Measurements from ENCODE around the gene FAM83C. TPM values are rescaled to one million over a fixed set of nuclear protein-coding genes. Genes with fewer than 3 reads are reported as not detected.

The FAM83C gene
- total and polyA plus RNA-seq, 7 donors: under 0.01 to 0.03 TPM; not detected in 5

DNA sequence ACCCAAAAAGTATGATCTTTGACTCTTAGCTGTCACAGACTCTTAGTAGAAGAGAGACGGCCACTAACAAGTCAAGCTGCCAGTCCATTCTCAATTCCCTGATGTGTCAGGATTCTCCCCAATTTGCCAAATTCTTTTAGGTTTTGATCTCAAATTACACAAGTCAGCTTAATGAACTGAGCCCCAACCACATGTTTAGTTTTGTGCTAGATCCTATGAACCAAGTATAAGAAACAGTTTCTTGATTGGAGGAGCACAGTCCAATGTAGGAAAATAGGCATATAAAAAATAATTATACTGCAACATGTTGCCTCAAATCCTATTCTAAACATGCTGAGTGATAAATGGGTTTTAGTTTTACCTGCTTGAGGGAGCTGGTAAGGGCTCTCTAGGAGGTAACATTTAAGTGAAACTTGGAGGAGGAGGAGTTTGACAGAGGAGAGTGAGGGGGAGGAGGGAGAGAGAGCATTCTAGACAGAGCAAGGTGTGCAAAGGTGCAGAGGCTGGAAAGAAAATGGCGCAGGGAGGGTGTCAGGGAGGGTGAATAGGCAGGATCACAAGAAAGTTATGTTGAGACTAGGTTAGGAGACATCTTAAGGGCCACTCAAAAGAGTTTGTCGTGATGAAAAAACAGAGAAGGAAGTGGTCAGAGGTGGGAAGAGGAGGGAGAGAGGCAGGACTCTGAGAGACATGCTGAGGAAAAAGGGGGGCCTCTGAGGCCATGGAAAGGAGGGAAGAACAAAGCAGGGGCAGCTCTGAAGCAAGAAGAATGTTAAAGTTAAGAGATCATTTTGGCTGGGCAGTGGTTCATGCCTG lies 22.8 kb upstream of the FAM83C start:
- peaks cover 0 to 52% (median 48%) of the 10 kb centered on the region in 4 donors for H3K4me1 ChIP-seq

DNA sequence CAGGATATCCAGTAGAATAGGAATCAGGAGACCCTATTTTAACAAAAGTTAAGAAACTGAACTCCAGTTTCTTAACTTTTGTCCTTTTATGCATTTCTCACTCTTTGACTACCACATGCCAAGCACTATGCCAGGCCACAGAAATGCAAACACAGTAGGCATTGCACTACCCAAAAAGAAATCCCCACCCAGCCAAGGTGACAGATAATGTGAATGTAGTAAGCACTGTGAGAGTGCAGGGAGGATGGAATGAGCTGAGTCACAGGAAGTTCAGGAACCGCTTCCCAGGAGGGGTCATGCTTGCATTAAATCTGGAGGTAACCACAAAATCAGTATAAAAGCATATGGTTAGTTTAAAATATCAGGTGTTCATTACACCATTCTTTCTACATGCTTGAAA lies 20.1 kb upstream of the FAM83C start:
- Histone ChIP-seq H3K27me3 (no peaks in the 10 kb centered on the region), H3K27ac (peak overlapping the region in 1 of 4 donors; percentile 13), H3K4me1 (peaks cover 0 to 50% (median 43%) of the 10 kb centered on the region in 4 donors), H3K9me3 (no peaks in the 10 kb centered on the region), H3K36me3 (no peaks in the 10 kb centered on the region), H3K4me3 (no peak overlapping the region)
- TF ChIP-seq, protein P1, sequence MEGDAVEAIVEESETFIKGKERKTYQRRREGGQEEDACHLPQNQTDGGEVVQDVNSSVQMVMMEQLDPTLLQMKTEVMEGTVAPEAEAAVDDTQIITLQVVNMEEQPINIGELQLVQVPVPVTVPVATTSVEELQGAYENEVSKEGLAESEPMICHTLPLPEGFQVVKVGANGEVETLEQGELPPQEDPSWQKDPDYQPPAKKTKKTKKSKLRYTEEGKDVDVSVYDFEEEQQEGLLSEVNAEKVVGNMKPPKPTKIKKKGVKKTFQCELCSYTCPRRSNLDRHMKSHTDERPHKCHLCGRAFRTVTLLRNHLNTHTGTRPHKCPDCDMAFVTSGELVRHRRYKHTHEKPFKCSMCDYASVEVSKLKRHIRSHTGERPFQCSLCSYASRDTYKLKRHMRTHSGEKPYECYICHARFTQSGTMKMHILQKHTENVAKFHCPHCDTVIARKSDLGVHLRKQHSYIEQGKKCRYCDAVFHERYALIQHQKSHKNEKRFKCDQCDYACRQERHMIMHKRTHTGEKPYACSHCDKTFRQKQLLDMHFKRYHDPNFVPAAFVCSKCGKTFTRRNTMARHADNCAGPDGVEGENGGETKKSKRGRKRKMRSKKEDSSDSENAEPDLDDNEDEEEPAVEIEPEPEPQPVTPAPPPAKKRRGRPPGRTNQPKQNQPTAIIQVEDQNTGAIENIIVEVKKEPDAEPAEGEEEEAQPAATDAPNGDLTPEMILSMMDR (IDR thresholded peaks at IDR 0.05): no peak
- no peak for TF ChIP-seq POLR2AphosphoS5 (IDR thresholded peaks at IDR 0.05)
- TF ChIP-seq POLR2A (IDR thresholded peaks at IDR 0.05): no peak
- no peak for TF ChIP-seq EP300 (IDR thresholded peaks at IDR 0.05)
- WGBS, 2 donors: 70 to 81% methylated on average over 1 of the region's 1 CpG
- intact Hi-C loops (cut with DNase I): no loop called here
- no peak for DNase-seq

More for the DNA sequence above, 22.8 kb upstream of the FAM83C start:
- Histone ChIP-seq H3K27ac (peak overlapping the region in 3 of 4 donors; percentile 69 to 80 (median 80)), H3K36me3 (no peaks in the 10 kb centered on the region), H3K4me3 (no peak overlapping the region), H3K9me3 (no peaks in the 10 kb centered on the region), H3K27me3 (no peaks in the 10 kb centered on the region)
- no peak for DNase-seq
- 75 to 87% methylated on average over 3 of the region's 3 CpGs for whole genome bisulfite sequencing, 2 donors
- intact Hi-C loops (cut with DNase I): no loop called here
- TF ChIP-seq POLR2A (IDR thresholded peaks at IDR 0.05) (no peak), EP300 (IDR thresholded peaks at IDR 0.05) (no peak), POLR2AphosphoS5 (IDR thresholded peaks at IDR 0.05) (no peak)
- TF ChIP-seq, protein P1 (IDR thresholded peaks at IDR 0.05): no peak

DNA sequence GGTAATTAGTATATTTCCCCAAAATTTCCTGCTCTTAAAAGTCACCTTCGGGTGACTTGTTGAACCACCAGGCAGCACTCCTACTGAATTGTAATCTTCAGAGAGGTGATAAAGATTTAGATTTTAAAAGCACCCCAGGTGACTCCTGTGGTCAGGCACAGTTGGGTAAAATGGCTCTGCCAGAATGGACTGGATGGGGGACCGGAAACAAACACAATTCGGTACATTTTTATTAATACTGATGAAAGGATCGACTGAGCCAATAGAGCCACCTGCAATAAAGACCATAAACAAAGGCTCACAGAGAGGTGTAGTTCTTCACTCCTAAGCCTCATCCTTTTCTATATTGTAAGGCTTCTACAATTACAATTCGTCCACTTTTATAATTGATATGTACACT lies 19.6 kb upstream of the FAM83C start:
- DNase-seq: no peak
- Histone ChIP-seq H3K4me3 (no peak overlapping the region), H3K27ac (peak overlapping the region in 1 of 4 donors; percentile 13), H3K4me1 (peaks cover 0 to 50% (median 43%) of the 10 kb centered on the region in 4 donors), H3K9me3 (no peaks in the 10 kb centered on the region), H3K36me3 (no peaks in the 10 kb centered on the region), H3K27me3 (no peaks in the 10 kb centered on the region)
- intact Hi-C loops (cut with DNase I): no loop called here
- no peak for TF ChIP-seq POLR2AphosphoS5 (IDR thresholded peaks at IDR 0.05)
- TF ChIP-seq, protein P1 (IDR thresholded peaks at IDR 0.05): no peak
- TF ChIP-seq POLR2A (IDR thresholded peaks at IDR 0.05): no peak
- WGBS, 2 donors: 65 to 88% methylated on average over 5 of the region's 5 CpGs

DNA sequence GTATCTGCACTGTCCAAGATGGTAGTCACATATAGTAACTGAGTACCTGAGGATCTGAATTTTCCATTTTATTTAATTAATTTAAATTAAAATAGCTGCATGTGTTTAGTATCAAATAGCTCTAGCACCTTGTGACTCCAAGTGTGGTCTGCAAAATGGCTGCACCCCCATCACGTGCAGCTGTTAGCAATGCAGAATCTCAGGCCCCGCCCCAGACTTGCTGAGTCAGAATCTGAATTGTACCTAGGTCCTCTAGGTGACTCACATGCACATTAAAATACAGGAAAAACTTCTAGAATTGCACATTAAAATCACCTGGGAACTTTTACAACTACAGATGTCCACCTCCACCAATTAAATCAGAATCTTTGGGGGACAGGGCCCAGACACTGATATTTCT lies 19.2 kb upstream of the FAM83C start:
- Histone ChIP-seq H3K4me1 (peaks cover 0 to 50% (median 44%) of the 10 kb centered on the region in 4 donors), H3K9me3 (no peaks in the 10 kb centered on the region), H3K36me3 (no peaks in the 10 kb centered on the region), H3K27ac (no peak overlapping the region), H3K4me3 (no peak overlapping the region), H3K27me3 (no peaks in the 10 kb centered on the region)
- intact Hi-C loops (cut with DNase I): no loop called here
- DNase-seq: no peak
- TF ChIP-seq POLR2AphosphoS5 (IDR thresholded peaks at IDR 0.05): no peak
- TF ChIP-seq, protein P1 (IDR thresholded peaks at IDR 0.05): no peak
- TF ChIP-seq EP300 (IDR thresholded peaks at IDR 0.05): no peak
- no peak for TF ChIP-seq POLR2A (IDR thresholded peaks at IDR 0.05)
- 53 to 81% methylated on average over 2 of the region's 2 CpGs for WGBS, 2 donors
